Fibroblast of villous mesenchyme (primary cell): ENCODE data around the gene KIAA1671. TPM values are rescaled to one million over a fixed set of nuclear protein-coding genes. Genes with fewer than 3 reads are reported as not detected.

Experiments
- DNase-seq: peaks from one replicate; pipeline ENCODE4 v3.0.0-alpha.2; 2010; ENCODE audit warnings: low read depth
- H3K4me3 ChIP-seq: 2 replicates; pipeline ENCODE4 v1.5.1; 2011; ENCODE audit warnings: low read depth, mild to moderate bottlenecking, low read length
- total RNA-seq: library from RNA; depleted of rRNA; stranded (reverse); fragments of >200 nt; gene quantifications from 2 replicates; pipeline ENCODE4 v1.2.3, GENCODE V29; 2012
- TF ChIP-seq, protein P1 (sequence below): IDR thresholded peaks from 2 replicates; pipeline ENCODE4 v1.5.1; 2012; ENCODE audit warnings: low read depth, mild to moderate bottlenecking, low read length; ENCODE audit not compliant: insufficient read depth

Gene KIAA1671
- total RNA-seq, 1 donor, result 3.5 TPM

DNA sequence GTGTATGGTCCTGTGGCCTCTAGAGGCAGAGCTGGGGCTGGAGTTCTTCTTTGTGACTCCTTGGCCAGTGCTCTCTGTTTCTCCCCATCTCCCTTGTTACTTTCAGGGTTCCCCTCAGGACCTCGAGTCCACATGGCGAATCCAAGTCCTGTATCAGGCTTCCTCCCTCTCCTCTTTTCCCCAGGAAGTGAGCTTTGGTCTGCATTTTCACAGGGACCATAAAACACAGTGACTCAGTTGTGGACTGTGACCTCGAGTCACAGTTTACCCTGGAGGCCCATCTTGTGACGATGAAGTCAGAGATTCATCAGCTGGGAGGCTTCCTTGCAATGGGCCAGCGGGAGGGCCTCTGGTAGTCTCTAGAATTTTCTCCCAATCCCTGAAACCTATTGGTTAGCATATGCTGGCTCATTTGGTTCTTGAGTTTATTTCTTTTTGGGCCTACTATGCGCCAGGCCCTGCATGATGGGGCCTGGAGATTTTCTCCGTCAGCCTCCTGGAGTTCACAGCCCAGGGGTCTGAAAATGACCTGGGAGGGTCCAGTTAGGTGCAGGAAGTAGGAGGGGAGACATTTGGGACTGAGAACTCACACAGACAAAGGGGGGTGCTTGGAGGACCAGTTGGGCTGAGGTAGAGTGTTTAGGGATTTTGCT, 100.8 kb downstream of the KIAA1671 start:
- TF ChIP-seq, protein P1, sequence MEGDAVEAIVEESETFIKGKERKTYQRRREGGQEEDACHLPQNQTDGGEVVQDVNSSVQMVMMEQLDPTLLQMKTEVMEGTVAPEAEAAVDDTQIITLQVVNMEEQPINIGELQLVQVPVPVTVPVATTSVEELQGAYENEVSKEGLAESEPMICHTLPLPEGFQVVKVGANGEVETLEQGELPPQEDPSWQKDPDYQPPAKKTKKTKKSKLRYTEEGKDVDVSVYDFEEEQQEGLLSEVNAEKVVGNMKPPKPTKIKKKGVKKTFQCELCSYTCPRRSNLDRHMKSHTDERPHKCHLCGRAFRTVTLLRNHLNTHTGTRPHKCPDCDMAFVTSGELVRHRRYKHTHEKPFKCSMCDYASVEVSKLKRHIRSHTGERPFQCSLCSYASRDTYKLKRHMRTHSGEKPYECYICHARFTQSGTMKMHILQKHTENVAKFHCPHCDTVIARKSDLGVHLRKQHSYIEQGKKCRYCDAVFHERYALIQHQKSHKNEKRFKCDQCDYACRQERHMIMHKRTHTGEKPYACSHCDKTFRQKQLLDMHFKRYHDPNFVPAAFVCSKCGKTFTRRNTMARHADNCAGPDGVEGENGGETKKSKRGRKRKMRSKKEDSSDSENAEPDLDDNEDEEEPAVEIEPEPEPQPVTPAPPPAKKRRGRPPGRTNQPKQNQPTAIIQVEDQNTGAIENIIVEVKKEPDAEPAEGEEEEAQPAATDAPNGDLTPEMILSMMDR, result no peak
- H3K4me3 ChIP-seq, result no peak overlapping the region
- peak; percentile 42 for DNase-seq

DNA sequence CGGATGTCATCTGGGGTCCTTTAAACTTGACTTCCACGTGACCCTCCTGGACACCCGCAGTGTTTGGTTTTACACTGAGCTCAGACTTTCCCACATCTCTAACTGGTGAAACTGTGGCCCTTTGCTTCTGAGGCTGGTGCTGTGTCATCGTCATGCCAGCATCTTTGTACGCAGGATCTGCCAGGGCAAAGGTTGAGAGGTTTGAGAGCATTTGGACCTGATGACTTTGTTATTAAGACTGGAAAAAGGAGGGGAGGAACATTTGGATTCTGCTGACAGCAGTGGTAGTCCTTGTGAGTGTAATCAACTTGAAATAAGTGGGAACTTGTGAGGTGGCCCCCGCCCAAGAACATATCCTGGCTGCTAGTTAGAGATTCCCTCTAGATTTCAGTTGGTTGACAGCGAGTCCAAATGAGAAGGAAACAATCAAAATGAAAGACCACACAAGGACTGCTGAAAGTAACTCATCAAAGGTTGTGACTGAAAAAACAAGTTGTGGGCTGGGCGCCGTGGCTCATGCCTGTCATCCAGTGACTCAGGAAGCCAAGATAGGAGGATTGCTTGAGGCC, 102.5 kb downstream of the KIAA1671 start:
- DNase-seq, result no peak
- H3K4me3 ChIP-seq, result no peak overlapping the region
- TF ChIP-seq, protein P1, result no peak

DNA sequence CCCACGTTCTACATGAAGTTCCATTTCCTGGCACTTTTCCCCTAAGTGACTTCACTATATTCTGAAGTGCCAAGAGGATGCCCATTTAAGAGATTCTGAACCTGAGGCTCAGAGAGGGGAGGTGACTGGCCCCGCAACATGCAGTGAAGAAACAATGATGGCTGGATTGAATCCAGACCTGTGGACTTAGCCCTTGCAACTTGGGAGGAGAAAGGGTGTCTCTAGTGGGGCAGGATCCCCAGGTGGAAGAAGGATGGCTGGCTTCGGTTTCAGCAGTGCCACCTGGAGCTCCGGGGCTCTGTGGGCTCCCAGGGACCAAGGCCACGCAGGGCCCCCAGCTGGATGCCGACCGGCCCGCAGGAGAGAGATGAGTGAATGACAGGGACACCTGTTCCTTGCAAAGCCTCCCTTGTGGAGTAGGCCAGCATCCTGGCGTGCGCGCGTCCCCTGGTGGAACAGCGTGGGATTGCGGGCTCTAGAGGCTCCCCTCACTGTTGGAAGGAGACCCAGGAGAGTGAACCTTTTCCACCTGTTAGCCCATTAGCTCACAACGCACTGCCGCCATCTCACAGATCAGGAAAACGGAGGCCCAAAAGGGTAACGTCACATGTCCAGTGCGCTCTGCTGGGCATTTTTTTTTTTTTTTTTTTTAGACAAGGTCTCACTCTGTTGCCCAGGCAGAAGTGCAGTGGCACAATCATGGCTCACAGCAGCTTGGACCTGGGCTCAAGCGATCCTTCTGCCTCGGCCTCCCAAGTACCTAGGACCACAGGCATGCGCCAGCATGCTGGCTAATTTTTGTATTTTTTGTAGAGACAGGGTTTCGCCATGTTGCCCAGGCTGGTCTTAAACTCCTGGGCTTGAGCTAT, 104.7 kb downstream of the KIAA1671 start:
- no peak overlapping the region for H3K4me3 ChIP-seq
- peak; percentile 30 for DNase-seq
- TF ChIP-seq, protein P1, result peak; percentile 96

DNA sequence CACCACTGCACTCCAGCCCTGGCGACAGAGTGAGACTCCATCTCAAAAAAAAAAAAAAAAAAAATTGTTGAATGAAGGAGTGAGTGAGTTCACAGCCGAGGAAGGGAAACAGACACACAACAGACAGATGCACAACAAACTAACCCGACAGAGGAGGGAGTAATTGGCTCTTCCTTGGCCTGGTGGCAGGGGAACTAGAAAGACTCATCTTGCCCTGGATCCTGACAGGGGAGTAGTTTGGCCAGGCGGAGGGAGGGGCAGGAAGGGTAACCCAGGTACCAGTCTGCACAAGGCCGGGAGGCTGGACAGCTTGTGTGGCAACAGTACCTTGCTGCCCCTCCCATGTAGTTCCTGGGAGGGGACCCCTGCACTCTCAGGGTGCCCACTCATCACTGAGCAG, 106.9 kb downstream of the KIAA1671 start:
- no peak overlapping the region for H3K4me3 ChIP-seq
- no peak for DNase-seq
- TF ChIP-seq, protein P1, result no peak

DNA sequence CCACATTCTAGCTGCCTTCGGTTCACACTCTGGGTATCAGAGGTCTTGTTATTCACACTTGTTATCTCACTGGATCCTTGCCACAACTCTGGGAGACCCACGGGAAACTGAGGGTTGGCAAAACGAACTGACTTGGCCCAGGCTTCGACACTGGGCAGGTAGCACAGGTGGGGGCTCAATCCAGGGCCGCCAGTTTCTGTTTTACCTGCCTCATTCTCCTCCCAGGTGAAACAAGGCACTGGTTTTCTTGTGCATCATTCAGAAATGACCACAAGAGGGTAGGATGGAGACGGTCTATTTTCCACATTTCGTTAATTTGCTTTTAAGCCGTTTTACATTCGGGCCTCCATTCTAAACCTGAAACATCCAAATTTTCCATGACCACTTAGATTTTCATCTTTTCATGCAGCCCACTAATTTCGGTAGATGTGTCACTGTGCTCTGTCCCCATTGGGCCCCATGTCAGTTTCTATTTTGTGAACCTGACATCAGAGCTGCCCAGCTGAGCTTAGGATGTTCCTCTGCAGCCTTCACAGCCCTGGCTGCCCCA, 108.1 kb downstream of the KIAA1671 start:
- no peak overlapping the region for H3K4me3 ChIP-seq
- no peak for DNase-seq
- TF ChIP-seq, protein P1, result peak; percentile 25

DNA sequence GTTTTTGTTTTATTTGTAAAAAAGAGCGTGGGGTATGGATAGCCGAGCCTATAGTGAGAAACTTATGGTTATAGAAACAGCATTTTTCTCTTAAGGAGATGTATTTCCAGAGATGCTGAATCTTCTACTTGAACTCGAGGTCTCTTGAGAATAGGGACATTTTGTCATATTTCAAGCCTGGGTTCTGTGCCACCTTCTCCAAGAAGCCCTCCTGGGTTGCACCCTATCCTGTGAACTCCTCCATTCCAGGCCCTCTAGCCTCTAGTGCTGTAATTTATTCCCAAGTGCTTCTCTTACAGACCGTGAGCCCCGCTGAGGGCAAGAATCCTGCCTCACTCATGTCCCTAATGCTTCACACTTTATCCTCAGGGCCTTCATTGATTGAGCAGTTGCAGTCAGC, 108.6 kb downstream of the KIAA1671 start:
- H3K4me3 ChIP-seq, result no peak overlapping the region
- no peak for DNase-seq
- TF ChIP-seq, protein P1, result no peak
